Neural progenitor cell (in vitro differentiated cells): ENCODE results near the gene MEGF10. TPM values are rescaled to one million over a fixed set of nuclear protein-coding genes. Genes with fewer than 3 reads are reported as not detected.

Source experiments
- DNase-seq: peaks from one replicate; pipeline ENCODE4 v3.0.0-alpha.2; 2016; ENCODE audit warnings: low spot score
- H2AFZ ChIP-seq: fragments of 200-600 bp; sonication (generic); replicated peaks from 2 replicates; pipeline ENCODE4 v1.6.1; 2016; ENCODE audit warnings: antibody characterized with exemption
- H3F3A ChIP-seq: fragments of 200-600 bp; sonication (generic); 2 replicates; pipeline ENCODE4 v1.6.1; 2016; ENCODE audit warnings: antibody characterized with exemption, low read depth
- H3K27ac ChIP-seq: fragments of 200-600 bp; sonication (generic); 2 replicates; pipeline ENCODE4 v1.5.1; 2016; ENCODE audit warnings: mild to moderate bottlenecking
- H3K27me3 ChIP-seq: fragments of 200-600 bp; sonication (generic); 2 replicates; pipeline ENCODE4 v1.6.1; 2016; ENCODE audit warnings: mild to moderate bottlenecking, moderate library complexity
- H3K36me3 ChIP-seq: fragments of 200-600 bp; sonication (generic); 2 replicates; pipeline ENCODE4 v1.5.1; 2016
- H3K4me1 ChIP-seq: fragments of 200-600 bp; sonication (generic); 2 replicates; pipeline ENCODE4 v1.6.1; 2016; ENCODE audit warnings: mixed run types
- H3K4me2 ChIP-seq: fragments of 200-600 bp; sonication (generic); 2 replicates; pipeline ENCODE4 v1.6.1; 2016
- H3K4me3 ChIP-seq: fragments of 200-600 bp; sonication (generic); 2 replicates; pipeline ENCODE4 v1.5.1; 2016
- H3K79me2 ChIP-seq: fragments of 200-600 bp; sonication (generic); 2 replicates; pipeline ENCODE4 v1.6.1; 2016; ENCODE audit warnings: low read depth
- H3K9ac ChIP-seq: fragments of 200-600 bp; sonication (generic); 2 replicates; pipeline ENCODE4 v1.6.1; 2016
- H3K9me3 ChIP-seq: fragments of 200-600 bp; sonication (generic); 2 replicates; pipeline ENCODE4 v1.5.1; 2016; ENCODE audit warnings: low read depth
- H4K20me1 ChIP-seq: fragments of 200-600 bp; sonication (generic); 2 replicates; pipeline ENCODE4 v1.6.1; 2016; ENCODE audit warnings: low read depth
- H3K27ac Mint-ChIP-seq: 3 replicates; pipeline ENCODE4 v1.8.0; 2021; ENCODE audit warnings: mixed read lengths
- H3K27me3 Mint-ChIP-seq: 2 replicates; pipeline ENCODE4 v1.8.0; 2022; ENCODE audit warnings: low read depth, mild to moderate bottlenecking, inconsistent platforms, moderate library complexity, mixed read lengths; ENCODE audit not compliant: insufficient read depth
- H3K36me3 Mint-ChIP-seq: 3 replicates; pipeline ENCODE4 v1.8.0; 2021; ENCODE audit warnings: mixed read lengths
- H3K4me1 Mint-ChIP-seq: 3 replicates; pipeline ENCODE4 v1.8.0; 2021; ENCODE audit warnings: mixed read lengths
- H3K4me3 Mint-ChIP-seq: 3 replicates; pipeline ENCODE4 v1.8.0; 2021; ENCODE audit warnings: mild to moderate bottlenecking, moderate library complexity, mixed read lengths
- H3K9me3 Mint-ChIP-seq: 3 replicates; pipeline ENCODE4 v1.8.0; 2020; ENCODE audit warnings: mixed read lengths
- CTCF ChIP-seq: fragments of 200-600 bp; sonication (generic); IDR thresholded peaks from 2 replicates; pipeline ENCODE4 v1.5.1; 2017; ENCODE audit warnings: antibody characterized with exemption, mild to moderate bottlenecking
- EZH2 ChIP-seq: fragments of 200-600 bp; sonication (generic); IDR thresholded peaks from 2 replicates; pipeline ENCODE4 v1.6.1; 2017; ENCODE audit warnings: antibody characterized with exemption, mild to moderate bottlenecking, moderate library complexity
- EZH2phosphoT487 ChIP-seq: fragments of 200-600 bp; sonication (generic); IDR thresholded peaks from 2 replicates; pipeline ENCODE4 v1.6.1; 2017; ENCODE audit warnings: antibody characterized with exemption
- total RNA-seq: library from RNA; depleted of rRNA; stranded (reverse); fragments of >200 nt; gene quantifications from 2 replicates; pipeline ENCODE4 v1.2.3, GENCODE V29; 2015; ENCODE audit warnings: low replicate concordance

The MEGF10 gene
- total RNA-seq, 1 donor from 2014 or later: 1.3 TPM

- H3K4me3 ChIP-seq: no peak overlapping the region
- no peaks in the 10 kb centered on the region for H4K20me1 ChIP-seq
- no peak overlapping the region for H3K4me2 ChIP-seq
- H3K4me3 Mint-ChIP-seq: no peak overlapping the region
- DNase-seq: no peak
- peaks cover 23% of the 10 kb centered on the region for H3F3A ChIP-seq
- peaks cover 14% of the 10 kb centered on the region for H3K36me3 Mint-ChIP-seq
- H3K27ac ChIP-seq: no peak overlapping the region
- H3K4me1 Mint-ChIP-seq: peaks cover 41% of the 10 kb centered on the region
- peaks cover 7% of the 10 kb centered on the region for H3K27me3 Mint-ChIP-seq
- peak overlapping the region; percentile 16 for H3K27ac Mint-ChIP-seq
- H3K9me3 Mint-ChIP-seq: peaks cover 8% of the 10 kb centered on the region
- peak overlapping the region; percentile 89 for H2AFZ ChIP-seq
- no peaks in the 10 kb centered on the region for H3K9me3 ChIP-seq
- no peaks in the 10 kb centered on the region for H3K79me2 ChIP-seq
- no peak for TF ChIP-seq EZH2phosphoT487
- TF ChIP-seq CTCF: no peak
- TF ChIP-seq EZH2: no peak
- H3K27me3 ChIP-seq: no peaks in the 10 kb centered on the region
- no peak overlapping the region for H3K9ac ChIP-seq
- H3K36me3 ChIP-seq: no peaks in the 10 kb centered on the region
- peaks cover 29% of the 10 kb centered on the region for H3K4me1 ChIP-seq
These were observed 21.4 kb downstream of the MEGF10 start for GRCh38 chr5:127311781-127312525.

- Histone ChIP-seq H3K79me2 (no peaks in the 10 kb centered on the region), H3K4me3 (no peak overlapping the region), H3K4me2 (no peak overlapping the region), H3K9me3 (no peaks in the 10 kb centered on the region), H3K27me3 (no peaks in the 10 kb centered on the region), H4K20me1 (no peaks in the 10 kb centered on the region), H3K9ac (no peak overlapping the region), H3F3A (peaks cover 14% of the 10 kb centered on the region), H3K27ac (no peak overlapping the region), H3K4me1 (peaks cover 21% of the 10 kb centered on the region), H2AFZ (no peak overlapping the region), H3K36me3 (no peaks in the 10 kb centered on the region)
- Mint-ChIP-seq H3K27me3 (peaks cover 4% of the 10 kb centered on the region), H3K4me3 (no peak overlapping the region), H3K27ac (no peak overlapping the region), H3K9me3 (peaks cover 5% of the 10 kb centered on the region), H3K4me1 (peaks cover 28% of the 10 kb centered on the region), H3K36me3 (peaks cover 9% of the 10 kb centered on the region)
- DNase-seq: no peak
- TF ChIP-seq EZH2phosphoT487 (no peak), CTCF (no peak), EZH2 (no peak)
These were observed 22.8 kb downstream of the MEGF10 start for GRCh38 chr5:127313379-127313778.

GRCh38 chr5:127313847-127314473 is 23.4 kb downstream of the MEGF10 start:
- no peak overlapping the region for H3K27ac ChIP-seq
- no peaks in the 10 kb centered on the region for H3K27me3 ChIP-seq
- no peak overlapping the region for H3K4me3 ChIP-seq
- no peak overlapping the region for H3K4me2 ChIP-seq
- peaks cover 9% of the 10 kb centered on the region for H3K36me3 Mint-ChIP-seq
- H3K79me2 ChIP-seq: no peaks in the 10 kb centered on the region
- peaks cover 4% of the 10 kb centered on the region for H3K27me3 Mint-ChIP-seq
- peaks cover 21% of the 10 kb centered on the region for H3K4me1 ChIP-seq
- peaks cover 3% of the 10 kb centered on the region for H3K9me3 Mint-ChIP-seq
- H3K27ac Mint-ChIP-seq: no peak overlapping the region
- TF ChIP-seq EZH2 (no peak), CTCF (peak; percentile 76), EZH2phosphoT487 (no peak)
- no peak overlapping the region for H2AFZ ChIP-seq
- no peaks in the 10 kb centered on the region for H3K36me3 ChIP-seq
- H3F3A ChIP-seq: peaks cover 11% of the 10 kb centered on the region
- H3K9ac ChIP-seq: no peak overlapping the region
- H3K9me3 ChIP-seq: no peaks in the 10 kb centered on the region
- H3K4me3 Mint-ChIP-seq: no peak overlapping the region
- no peaks in the 10 kb centered on the region for H4K20me1 ChIP-seq
- H3K4me1 Mint-ChIP-seq: peaks cover 28% of the 10 kb centered on the region
- DNase-seq: peak; percentile 58
